K562 (cell line): Measurements from ENCODE around the gene YTHDC1. TPM values are rescaled to one million over a fixed set of nuclear protein-coding genes. Genes with fewer than 3 reads are reported as not detected.
A peak's percentile ranks its signal among the peaks of the same experiment; 100 is the strongest.

ENCODE experiments used
- EGR1 ChIP-seq: fragments of 450-650 bp; conservative IDR thresholded peaks from 2 replicates; pipeline ENCODE4 v1.6.1; 2017; ENCODE audit warnings: mild to moderate bottlenecking
- HNRNPK ChIP-seq: fragments of 200-400 bp; formaldehyde crosslinking; IDR thresholded peaks from one replicate; pipeline ENCODE4 v1.6.1; 2018; ENCODE audit warnings: mild to moderate bottlenecking, low read depth, low read length; ENCODE audit not compliant: poor library complexity, severe bottlenecking
- JUN ChIP-seq, 2 experiments: sonication (generic) in 1 of 2; formaldehyde crosslinking in 1 of 2; IDR thresholded peaks; 2 replicates each; pipeline versions ENCODE4 v1.6.1 to v1.8.0; 2012 to 2022; ENCODE audit warnings: borderline replicate concordance in 2 of 2, mild to moderate bottlenecking in 2 of 2, improper control_type of control experiment in 1 of 2, low read depth in 1 of 2, low read length in 1 of 2, missing genetic modification reagents in 1 of 2
- RBM34 ChIP-seq: fragments of 200-400 bp; formaldehyde crosslinking; IDR thresholded peaks from 2 replicates; pipeline ENCODE4 v1.6.1; 2018; ENCODE audit warnings: low read length, borderline replicate concordance; ENCODE audit not compliant: insufficient read depth
- SRF ChIP-seq, 2 experiments: fragments of 250-450, 450-650 bp in 1 of 2; sonication (Bioruptor Pico) in 1 of 2; sonication (generic) in 1 of 2; formaldehyde crosslinking; IDR thresholded peaks; 2 replicates each; pipeline versions ENCODE4 v1.5.0 to v1.5.1; 2020 to 2022; ENCODE audit warnings: mild to moderate bottlenecking in 1 of 2, missing genetic modification reagents in 1 of 2
- ZNF134 ChIP-seq: fragments of 250-450 bp; sonication (Bioruptor Pico); conservative IDR thresholded peaks from 2 replicates; pipeline ENCODE4 v1.4.0; 2020
- ZNF232 ChIP-seq: sonication (generic); formaldehyde crosslinking; IDR thresholded peaks from 2 replicates; pipeline ENCODE4 v1.8.0; 2022; ENCODE audit warnings: mild to moderate bottlenecking, missing genetic modification reagents
- ZNF436 ChIP-seq: fragments of 250-450, 450-650 bp; sonication (Bioruptor Pico); formaldehyde crosslinking; IDR thresholded peaks from 2 replicates; pipeline ENCODE4 v1.7.0; 2020; ENCODE audit warnings: mild to moderate bottlenecking
- polyA plus RNA-seq, 8 experiments: library from polyadenylated mRNA; depleted of rRNA in 4 of 8; stranded (reverse) in 5 of 8; unstranded in 3 of 8; fragments of >200 nt; fragmentation: Nextera tagmentation in 2 of 8; fragmentation: Illumina TruSeq in 1 of 8; extraction: Ambion mirVana in 2 of 8; extraction: Trizol in 1 of 8; gene quantifications; 2 replicates each; pipeline versions ENCODE4 v1.2.1 to v1.2.3, GENCODE V29; 2011 to 2014; ENCODE audit warnings: inconsistent platforms in 1 of 8, missing spikeins in 1 of 8
- total RNA-seq, 7 experiments: library from RNA; depleted of rRNA in 6 of 7; stranded (reverse); fragments of >200 nt in 6 of 7; fragmentation: Illumina TruSeq in 2 of 7; extraction: Trizol in 2 of 7; gene quantifications; 2 replicates each; pipeline versions ENCODE4 v1.2.1 to v1.2.3, GENCODE V29; 2011 to 2021; ENCODE audit warnings: low replicate concordance in 1 of 7
- TF ChIP-seq, protein P1 (sequence below): sonication (generic); formaldehyde crosslinking; IDR thresholded peaks from 2 replicates; pipeline ENCODE4 v1.8.0; 2022; ENCODE audit warnings: mild to moderate bottlenecking, missing genetic modification reagents, borderline replicate concordance
- TF ChIP-seq, protein P2 (sequence below), 2 experiments: fragments of 450-650 bp in 1 of 2; sonication (generic) in 1 of 2; formaldehyde crosslinking in 1 of 2; IDR thresholded peaks in 1 of 2; conservative IDR thresholded peaks in 1 of 2; 2 replicates each; pipeline versions ENCODE4 v1.6.1 to v1.8.1; 2016 to 2023; ENCODE audit warnings: mild to moderate bottlenecking in 2 of 2, moderate library complexity in 2 of 2, inconsistent platforms in 1 of 2, missing genetic modification reagents in 1 of 2
- TF ChIP-seq, protein P3 (sequence below): fragments of 200-600 bp; sonication (generic); IDR thresholded peaks from one replicate; pipeline ENCODE4 v1.6.1; 2012; ENCODE audit warnings: mild to moderate bottlenecking, low read depth, low read length, inconsistent platforms

Gene YTHDC1
- total and polyA plus RNA-seq, 9 of the 15 experiments (the other 6 are each of a cell fraction or from before 2014, with no cell fraction given), result 9.8 to 65.4 (median 51.7) TPM

DNA sequence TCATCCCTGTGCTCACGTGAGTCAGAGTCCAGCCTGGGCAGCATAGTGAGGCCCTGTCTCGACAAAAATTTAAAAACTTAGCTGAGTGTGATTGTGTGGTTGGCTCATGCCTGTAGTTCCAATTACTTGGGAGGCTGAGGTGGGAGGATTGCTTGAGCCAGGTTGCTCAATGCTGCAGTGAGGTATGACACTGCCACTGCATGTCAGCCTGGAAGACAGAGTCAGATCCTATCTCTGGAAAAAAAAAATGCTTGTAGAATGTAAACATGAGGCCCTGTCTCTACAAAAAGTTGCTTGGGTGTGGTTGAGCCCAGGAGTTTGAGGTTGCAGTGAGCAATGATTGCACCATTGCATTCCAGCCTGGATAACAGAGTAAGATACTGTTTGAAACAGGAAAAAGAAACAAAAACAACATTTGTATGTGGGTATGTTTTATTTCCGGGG lies 11.3 kb upstream of the YTHDC1 start (continued):
- TF ChIP-seq ZNF436 (no peak), ZNF134 (no peak), EGR1 (no peak), JUN (IDR thresholded peaks at IDR 0.05; ENCODE audit: borderline replicate concordance, low read depth, low read length) (no peak), JUN (CRISPR knock-in tag; IDR thresholded peaks at IDR 0.05; ENCODE audit: borderline replicate concordance) (no peak), RBM34 (no peak), HNRNPK (no peak), SRF (CRISPR knock-in tag; IDR thresholded peaks at IDR 0.05) (no peak), ZNF232 (CRISPR knock-in tag) (no peak)
- TF ChIP-seq, protein P1, sequence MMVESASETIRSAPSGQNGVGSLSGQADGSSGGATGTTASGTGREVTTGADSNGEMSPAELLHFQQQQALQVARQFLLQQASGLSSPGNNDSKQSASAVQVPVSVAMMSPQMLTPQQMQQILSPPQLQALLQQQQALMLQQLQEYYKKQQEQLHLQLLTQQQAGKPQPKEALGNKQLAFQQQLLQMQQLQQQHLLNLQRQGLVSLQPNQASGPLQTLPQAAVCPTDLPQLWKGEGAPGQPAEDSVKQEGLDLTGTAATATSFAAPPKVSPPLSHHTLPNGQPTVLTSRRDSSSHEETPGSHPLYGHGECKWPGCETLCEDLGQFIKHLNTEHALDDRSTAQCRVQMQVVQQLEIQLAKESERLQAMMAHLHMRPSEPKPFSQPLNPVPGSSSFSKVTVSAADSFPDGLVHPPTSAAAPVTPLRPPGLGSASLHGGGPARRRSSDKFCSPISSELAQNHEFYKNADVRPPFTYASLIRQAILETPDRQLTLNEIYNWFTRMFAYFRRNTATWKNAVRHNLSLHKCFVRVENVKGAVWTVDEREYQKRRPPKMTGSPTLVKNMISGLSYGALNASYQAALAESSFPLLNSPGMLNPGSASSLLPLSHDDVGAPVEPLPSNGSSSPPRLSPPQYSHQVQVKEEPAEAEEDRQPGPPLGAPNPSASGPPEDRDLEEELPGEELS (CRISPR knock-in tag), result no peak
- TF ChIP-seq, protein P2, sequence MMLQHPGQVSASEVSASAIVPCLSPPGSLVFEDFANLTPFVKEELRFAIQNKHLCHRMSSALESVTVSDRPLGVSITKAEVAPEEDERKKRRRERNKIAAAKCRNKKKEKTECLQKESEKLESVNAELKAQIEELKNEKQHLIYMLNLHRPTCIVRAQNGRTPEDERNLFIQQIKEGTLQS (IDR thresholded peaks at IDR 0.05), result peak; percentile 75
- TF ChIP-seq, protein P2 (CRISPR knock-in tag; conservative IDR thresholded peaks at IDR 0.05), result no peak
- TF ChIP-seq, protein P3, sequence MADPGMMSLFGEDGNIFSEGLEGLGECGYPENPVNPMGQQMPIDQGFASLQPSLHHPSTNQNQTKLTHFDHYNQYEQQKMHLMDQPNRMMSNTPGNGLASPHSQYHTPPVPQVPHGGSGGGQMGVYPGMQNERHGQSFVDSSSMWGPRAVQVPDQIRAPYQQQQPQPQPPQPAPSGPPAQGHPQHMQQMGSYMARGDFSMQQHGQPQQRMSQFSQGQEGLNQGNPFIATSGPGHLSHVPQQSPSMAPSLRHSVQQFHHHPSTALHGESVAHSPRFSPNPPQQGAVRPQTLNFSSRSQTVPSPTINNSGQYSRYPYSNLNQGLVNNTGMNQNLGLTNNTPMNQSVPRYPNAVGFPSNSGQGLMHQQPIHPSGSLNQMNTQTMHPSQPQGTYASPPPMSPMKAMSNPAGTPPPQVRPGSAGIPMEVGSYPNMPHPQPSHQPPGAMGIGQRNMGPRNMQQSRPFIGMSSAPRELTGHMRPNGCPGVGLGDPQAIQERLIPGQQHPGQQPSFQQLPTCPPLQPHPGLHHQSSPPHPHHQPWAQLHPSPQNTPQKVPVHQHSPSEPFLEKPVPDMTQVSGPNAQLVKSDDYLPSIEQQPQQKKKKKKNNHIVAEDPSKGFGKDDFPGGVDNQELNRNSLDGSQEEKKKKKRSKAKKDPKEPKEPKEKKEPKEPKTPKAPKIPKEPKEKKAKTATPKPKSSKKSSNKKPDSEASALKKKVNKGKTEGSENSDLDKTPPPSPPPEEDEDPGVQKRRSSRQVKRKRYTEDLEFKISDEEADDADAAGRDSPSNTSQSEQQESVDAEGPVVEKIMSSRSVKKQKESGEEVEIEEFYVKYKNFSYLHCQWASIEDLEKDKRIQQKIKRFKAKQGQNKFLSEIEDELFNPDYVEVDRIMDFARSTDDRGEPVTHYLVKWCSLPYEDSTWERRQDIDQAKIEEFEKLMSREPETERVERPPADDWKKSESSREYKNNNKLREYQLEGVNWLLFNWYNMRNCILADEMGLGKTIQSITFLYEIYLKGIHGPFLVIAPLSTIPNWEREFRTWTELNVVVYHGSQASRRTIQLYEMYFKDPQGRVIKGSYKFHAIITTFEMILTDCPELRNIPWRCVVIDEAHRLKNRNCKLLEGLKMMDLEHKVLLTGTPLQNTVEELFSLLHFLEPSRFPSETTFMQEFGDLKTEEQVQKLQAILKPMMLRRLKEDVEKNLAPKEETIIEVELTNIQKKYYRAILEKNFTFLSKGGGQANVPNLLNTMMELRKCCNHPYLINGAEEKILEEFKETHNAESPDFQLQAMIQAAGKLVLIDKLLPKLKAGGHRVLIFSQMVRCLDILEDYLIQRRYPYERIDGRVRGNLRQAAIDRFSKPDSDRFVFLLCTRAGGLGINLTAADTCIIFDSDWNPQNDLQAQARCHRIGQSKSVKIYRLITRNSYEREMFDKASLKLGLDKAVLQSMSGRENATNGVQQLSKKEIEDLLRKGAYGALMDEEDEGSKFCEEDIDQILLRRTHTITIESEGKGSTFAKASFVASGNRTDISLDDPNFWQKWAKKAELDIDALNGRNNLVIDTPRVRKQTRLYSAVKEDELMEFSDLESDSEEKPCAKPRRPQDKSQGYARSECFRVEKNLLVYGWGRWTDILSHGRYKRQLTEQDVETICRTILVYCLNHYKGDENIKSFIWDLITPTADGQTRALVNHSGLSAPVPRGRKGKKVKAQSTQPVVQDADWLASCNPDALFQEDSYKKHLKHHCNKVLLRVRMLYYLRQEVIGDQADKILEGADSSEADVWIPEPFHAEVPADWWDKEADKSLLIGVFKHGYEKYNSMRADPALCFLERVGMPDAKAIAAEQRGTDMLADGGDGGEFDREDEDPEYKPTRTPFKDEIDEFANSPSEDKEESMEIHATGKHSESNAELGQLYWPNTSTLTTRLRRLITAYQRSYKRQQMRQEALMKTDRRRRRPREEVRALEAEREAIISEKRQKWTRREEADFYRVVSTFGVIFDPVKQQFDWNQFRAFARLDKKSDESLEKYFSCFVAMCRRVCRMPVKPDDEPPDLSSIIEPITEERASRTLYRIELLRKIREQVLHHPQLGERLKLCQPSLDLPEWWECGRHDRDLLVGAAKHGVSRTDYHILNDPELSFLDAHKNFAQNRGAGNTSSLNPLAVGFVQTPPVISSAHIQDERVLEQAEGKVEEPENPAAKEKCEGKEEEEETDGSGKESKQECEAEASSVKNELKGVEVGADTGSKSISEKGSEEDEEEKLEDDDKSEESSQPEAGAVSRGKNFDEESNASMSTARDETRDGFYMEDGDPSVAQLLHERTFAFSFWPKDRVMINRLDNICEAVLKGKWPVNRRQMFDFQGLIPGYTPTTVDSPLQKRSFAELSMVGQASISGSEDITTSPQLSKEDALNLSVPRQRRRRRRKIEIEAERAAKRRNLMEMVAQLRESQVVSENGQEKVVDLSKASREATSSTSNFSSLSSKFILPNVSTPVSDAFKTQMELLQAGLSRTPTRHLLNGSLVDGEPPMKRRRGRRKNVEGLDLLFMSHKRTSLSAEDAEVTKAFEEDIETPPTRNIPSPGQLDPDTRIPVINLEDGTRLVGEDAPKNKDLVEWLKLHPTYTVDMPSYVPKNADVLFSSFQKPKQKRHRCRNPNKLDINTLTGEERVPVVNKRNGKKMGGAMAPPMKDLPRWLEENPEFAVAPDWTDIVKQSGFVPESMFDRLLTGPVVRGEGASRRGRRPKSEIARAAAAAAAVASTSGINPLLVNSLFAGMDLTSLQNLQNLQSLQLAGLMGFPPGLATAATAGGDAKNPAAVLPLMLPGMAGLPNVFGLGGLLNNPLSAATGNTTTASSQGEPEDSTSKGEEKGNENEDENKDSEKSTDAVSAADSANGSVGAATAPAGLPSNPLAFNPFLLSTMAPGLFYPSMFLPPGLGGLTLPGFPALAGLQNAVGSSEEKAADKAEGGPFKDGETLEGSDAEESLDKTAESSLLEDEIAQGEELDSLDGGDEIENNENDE, result no peak
